Testis (tissue), 2 donors: ENCODE data around the gene SND1.

Experiments
- CTCF ChIP-seq, 3 experiments: fragments of 450-650 bp in 2 of 3; fragments of 200-600 bp in 1 of 3; sonication (generic) in 1 of 3; IDR thresholded peaks; one replicate each; pipeline ENCODE4 v1.5.1; 2016 to 2019; ENCODE audit warnings: antibody characterized with exemption in 3 of 3, mild to moderate bottlenecking in 2 of 3, moderate library complexity in 1 of 3
- POLR2A ChIP-seq: fragments of 450-650 bp; IDR thresholded peaks from one replicate; pipeline ENCODE4 v1.6.1; 2017; ENCODE audit warnings: antibody characterized with exemption, mild to moderate bottlenecking, moderate library complexity

- TF ChIP-seq CTCF (IDR thresholded peaks at IDR 0.05) (no peak), POLR2A (no peak)
These were observed 78.8 kb downstream of the SND1 start for GRCh38 chr7:127730658-127731276.
